DMS114 treated with DMSO at 0.1 percent for 48 hours (cell line): ENCODE data around the gene DNAJB14.

ENCODE experiments used
- DNase-seq: peaks from one replicate; lab custom pipeline; 2025; ENCODE audit not compliant: unreplicated experiment; lab: John Stamatoyannopoulos, UW

DNAJB14 gene

DNA sequence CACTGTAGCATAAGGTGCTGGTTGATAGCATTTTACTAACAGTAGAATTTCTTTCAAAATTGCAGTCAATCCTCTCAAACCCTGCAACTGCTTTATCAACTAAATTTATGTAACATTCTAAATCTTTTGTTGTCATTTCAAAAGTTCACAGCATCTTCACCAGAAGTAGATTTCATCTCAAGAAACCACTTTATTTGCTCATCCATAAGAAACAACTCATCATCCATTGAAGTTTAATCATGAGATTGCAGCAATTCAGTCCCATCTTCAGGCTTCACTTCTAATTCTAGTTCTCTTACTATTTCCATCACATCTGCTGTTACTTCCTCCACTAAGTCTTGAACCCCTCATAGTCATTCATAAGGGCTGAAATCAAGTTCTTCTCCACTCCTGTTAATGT, 73.8 kb downstream of the DNAJB14 start:
- no peak for DNase-seq

DNA sequence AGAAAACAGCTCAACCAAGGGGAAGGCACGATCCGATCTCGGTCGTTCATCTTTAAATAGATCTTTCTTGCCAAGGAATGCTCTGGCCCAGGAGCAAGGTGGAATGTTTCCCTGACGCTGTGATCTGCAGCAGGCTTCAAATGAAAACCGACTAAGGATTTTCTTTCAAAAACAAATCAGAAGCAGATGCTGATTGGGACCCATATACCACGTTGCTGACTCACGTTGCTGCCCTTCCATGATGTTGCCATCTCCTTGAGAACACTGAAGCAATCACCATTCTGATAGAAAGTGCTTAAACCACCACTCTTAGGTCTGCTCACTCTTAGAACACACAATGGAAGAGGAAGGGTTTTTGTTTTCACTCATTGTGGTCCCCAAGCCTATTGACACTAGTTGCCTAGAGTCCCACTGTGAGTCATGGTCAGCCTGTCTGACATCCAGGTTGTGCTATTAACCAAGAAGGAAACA, 78.3 kb downstream of the DNAJB14 start:
- DNase-seq: no peak

DNA sequence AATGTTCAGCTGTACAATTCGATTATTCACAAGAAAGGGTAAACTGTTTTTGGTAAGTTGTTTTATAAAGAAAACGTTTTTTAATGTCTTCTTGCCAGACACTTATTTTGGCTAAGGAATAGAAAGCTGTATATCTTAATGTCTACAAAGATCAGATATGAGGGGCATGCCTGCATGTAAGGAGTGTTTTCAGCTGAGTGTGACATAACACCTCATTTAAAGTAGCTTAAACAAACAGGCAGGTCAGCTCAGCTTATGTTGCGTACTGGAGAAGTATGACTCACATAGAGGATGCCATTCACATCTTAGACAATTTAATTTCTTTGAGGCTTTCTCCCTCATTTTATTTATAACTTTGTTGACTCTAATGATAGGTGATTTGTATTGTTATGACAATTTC, 82.6 kb downstream of the DNAJB14 start:
- DNase-seq: no peak

DNA sequence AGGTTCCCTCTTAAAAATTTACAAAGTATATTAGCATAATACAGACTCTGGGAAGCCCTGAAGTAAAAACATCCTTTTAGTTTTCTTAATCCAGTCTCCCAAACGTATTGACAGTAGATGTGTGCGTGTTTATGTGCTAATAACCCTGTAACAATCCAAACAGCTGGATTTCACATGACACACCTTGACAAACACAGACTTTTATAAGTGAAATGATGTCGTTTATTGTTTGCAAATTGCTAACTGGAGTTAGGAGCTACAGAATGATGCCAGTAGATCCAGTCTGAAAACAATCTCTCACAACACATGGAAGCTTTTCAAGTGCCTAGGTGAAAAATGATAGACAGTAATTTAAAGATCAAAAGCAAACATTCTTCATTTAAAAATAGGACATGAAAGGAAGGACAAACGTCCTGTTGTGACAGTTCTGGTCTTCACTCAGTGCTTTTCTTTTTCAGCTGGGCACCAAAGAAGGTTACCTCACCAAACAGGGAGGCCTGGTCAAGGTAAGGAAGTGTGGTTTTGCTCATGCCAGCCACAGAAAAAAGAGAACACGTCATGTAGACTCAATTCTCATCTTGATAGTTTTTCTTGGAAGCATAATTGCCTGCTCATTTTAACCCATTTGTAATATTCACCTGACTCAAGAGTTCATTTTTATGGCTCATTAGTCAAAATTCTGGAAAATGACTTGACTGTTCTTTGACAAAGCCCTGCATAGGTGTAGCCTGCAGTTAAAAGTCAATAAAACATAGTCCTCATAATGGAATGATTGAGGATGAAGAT, 85.1 kb downstream of the DNAJB14 start:
- no peak for DNase-seq

DNA sequence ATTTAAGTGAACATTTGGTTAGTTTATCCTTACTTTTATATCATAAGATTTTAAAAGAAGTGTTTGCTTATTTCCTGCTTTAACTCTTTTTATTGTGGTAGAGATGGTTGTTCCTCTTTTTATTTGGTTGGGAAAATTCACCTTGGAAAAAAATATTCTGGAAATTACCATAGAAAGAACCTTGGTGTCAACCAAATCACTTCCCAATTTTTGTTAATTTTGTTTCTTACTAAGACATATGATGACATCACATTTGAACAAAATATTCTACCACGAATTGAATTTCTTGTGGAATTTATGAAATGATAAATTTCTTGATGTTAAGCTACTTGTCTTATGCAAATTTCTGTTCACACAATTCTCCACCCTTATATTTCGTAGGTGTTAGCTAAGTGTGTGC, 85.9 kb downstream of the DNAJB14 start:
- DNase-seq: no peak

DNA sequence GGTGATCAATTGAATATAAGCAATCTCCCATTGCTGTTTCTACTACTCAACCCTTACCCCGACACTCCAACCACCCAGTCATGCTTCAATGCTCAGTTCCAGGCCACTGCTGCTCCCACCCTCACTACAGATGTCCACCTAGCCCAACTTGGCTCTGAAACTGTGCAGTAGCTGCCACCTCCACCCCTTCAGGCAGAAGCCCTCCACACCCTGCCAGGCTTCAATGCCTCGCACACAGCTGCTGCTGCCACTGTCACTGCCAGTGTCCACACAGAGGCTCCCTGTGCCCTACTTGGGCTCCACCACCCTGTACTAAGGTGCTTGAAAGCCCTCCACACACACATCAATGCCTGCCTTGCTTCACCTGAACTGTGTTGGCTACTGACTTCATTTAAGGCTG, 86.8 kb downstream of the DNAJB14 start:
- no peak for DNase-seq

DNA sequence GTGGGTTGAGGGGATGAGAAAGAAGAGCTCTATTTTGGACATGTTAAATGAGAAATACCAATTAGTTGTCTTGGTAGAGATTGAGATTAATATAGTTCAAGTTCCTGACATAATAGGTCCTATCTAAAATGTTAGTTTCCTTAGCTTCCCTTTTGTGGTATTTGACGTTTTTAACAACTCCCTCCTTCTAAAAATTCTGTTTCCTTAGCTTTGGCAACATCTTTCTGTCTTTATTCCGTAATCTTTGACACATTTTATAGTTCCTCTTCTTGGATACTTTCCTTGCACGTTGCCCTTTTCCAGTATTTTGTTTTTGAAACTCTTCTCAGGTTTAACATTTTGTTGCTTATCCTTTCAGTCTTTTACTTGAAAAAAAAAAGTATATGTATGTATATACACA, 89.1 kb downstream of the DNAJB14 start:
- no peak for DNase-seq

DNA sequence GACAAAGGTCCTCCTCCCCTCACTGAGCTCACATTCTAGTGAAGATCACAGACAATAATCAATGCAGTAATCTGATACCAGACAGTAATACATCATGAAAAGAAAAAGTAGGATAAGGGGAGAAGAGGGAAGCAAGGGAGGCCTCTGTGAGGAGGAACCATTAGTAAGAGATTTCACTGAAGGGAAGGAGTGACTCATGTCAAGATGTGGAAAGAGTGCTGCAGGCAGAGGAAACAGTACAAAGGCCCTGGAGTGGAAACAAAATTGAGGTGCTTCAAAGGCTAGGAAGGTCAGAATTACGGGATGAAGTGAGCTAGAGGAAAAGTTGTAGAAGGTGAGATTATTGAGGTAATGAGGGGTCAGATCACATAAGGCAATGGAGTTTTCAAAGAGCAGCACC, 90.3 kb downstream of the DNAJB14 start:
- DNase-seq: no peak

DNA sequence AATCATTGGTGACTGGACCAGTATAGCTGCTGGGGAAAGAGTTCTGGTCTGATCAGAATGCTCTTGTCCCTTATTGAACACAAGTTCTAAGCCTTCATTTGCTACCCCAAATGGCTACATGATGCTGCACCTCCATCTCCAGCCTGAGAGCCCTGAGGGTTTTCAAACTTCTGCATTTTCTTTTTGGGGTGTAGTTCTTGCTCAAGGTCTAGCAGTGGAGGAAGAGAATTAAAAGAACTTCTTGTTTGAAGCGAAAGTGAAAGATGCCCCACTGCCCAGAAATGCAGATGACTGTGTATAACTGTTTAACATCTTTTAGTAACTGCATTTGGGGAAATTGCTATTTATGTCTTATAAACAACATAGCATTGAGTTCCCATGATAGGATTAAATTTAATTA, 90.7 kb downstream of the DNAJB14 start:
- no peak for DNase-seq

DNA sequence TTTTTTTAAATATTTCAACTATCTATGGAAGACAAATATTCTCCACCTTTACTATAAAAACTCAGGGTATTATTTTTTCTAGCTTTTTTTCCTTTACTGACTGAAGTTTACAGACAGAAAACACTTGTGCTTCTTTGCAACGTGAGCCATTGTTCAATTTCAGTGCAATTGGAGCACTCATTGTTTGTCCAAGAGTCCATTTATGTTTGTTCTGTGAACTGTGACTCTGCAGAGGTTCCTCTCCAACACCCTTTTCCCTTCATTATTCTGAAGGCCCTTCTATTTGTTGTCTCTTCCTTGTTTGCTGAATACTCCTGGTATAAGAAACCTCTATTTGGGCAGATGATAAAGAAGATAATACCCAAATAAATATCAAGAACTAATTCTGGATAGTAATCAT, 92.4 kb downstream of the DNAJB14 start:
- no peak for DNase-seq

DNA sequence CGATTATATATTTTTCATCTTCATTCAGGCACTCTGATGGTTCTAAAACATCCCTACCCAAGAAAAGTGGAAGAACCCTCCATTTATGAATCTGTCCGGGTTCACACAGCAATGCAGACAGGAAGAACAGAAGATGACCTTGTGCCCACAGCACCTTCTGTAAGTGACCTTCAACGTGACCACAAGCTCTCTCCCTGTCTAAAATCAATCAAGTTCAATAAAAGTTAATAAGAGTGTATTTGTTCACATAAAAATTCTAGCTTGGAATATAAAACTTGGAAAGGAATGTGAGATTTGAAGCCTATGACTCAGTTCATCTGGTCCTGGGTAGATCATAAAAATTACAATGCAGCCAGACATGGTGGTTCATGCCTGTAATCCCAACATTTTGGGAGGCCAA, 93.2 kb downstream of the DNAJB14 start:
- no peak for DNase-seq

DNA sequence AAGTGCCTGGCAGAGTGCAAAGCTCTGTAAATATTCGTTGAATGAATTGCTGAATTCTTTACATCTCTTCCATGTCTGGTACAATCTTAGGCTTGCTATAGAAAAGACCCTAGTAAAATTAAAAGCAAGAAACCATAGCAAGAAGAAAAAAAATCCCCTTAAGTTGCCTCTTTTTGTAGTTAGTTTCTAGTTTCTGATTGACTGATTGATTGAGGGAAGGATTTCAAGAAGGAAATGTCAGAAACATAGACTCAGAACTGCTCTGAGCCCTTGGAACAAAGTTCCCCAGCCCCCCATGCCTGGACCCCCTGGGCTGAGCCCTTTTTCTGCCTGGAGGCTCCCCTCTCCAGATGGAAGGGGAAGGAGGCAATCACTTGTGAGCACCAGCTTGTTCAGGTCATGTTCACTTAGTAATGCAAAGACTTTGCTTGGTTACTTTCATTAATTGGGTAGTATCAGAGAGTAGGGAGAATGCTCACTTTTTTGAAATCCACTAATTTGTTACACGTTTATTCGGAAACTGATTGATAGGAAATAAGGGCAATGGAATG, 94.1 kb downstream of the DNAJB14 start:
- DNase-seq: no peak

DNA sequence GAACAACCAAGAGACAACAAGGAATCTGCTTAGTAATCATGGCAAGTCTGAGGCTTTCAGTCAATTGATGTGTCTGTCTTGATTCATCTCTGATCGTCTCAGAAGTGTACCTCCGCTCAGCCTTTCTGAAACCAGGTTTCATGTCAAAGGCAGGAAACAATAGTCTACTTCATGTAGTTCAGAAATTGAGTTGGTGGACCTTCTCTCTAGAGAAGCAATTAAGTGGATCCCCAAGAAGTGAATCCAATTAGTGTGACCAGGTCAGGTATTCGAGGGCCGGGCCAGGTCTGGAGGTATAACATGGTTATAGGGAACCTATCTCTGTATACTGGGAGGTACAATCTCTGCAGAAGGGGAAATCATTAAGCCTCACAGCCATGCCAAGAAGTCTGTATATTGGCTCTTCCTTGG, 97.8 kb downstream of the DNAJB14 start:
- DNase-seq: no peak

DNA sequence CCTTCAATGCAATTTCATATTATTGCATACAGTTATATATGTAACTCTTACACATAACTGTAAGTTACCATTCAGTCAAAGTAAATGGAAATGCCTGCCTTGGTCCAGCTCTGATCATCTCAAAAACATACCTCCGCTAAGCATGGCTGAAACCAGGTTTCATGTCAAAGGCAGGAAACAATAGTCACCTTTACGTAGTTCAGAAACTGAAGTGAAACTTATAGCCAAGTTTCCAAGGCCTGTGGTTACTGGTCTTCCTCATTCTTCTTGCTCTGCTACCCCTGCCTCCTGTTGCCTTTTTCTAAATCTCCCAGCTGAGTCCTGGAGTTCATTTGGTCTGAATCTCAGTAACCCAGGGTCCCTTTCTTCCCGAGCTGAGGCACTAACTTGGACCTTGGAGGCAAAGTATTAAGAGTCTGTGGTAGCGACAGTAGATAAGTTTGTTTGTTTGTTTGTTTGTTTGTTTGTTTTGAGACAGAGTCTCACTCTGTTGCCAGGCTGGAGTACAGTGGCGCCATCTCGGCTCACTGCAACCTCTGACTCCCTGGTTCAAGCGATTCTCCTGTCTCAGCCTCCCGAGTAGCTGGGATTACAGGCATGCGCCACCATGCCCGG, 98.9 kb downstream of the DNAJB14 start:
- DNase-seq: no peak

DNA sequence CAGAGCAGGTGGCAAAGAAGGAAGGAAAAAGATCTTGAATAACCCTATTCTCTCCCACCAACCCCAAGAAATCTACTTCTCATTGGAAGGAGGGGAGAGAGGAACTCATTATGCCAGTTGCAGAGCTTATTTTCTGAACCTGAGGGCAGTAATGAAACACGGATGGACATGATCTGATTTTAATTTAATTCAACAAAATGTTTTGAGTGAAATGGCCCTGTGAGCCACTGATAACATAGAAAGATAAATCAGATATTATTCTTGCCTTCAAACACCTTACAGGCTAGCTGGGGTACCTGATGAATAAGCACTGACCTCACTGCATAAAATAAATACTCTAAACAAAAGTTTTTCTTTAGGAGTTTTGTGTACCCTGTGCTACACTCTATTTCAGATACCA, 99.5 kb downstream of the DNAJB14 start:
- DNase-seq: no peak
